NK-92 treated with Interleukin-12 subunit alpha and Interleukin-12 subunit beta, amount 100 ng/mL, for 24 hours (cell line): Measurements from ENCODE around the gene TPRN.

Experiments used
- DNase-seq: peaks from one replicate; lab custom pipeline; 2025; lab: John Stamatoyannopoulos, UW

The TPRN gene

DNA sequence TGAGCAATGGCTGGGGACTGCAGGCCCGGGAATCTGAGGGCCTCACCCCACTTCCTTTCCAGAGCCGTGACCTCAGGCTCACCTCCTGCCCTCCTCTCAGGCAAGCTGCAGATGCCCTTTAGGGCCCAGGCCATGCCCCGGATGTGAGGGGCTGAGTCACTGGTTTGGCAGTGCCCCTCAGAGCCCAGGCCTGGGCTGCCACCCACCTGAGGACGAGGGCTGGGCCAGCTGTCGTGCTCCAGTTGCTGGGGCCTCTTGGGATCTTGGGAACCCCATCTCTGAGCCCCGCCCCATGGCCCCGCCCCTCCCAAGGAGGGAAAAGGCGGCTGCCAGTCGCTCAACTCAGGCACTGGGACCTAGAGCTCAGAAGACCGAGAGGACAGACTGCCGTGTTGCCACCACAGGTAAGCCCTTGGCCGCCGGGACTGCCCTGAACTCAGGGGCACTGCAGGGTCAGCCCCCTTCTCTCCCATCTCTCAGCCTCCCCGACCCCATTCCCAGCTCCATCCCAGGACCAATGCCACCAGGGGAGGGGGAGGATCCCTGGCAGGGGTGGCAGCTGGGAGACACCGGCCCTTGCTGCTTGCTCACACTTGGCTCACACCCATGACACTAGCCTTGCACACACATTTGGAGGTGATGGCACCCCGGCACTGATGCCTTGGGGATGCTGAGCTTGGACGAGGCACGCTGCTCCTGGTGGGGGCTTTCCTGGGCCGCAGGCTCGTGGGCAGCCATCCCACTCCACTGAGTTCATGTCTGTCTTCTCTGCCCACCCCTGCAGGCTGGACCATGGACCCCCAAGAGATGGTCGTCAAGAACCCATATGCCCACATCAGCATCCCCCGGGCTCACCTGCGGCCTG, 24.5 kb upstream of the TPRN start, which contains the start of gene CYSRT1:
TSS of gene CYSRT1 (plus strand) at position 345 of the 865 bp plus-strand sequence. CDS start at position 793, 448 bp downstream.
- no peak for DNase-seq

GRCh38 chr9:137223078-137223970, 22.8 kb upstream of the TPRN start:
- peak; percentile 96 for DNase-seq

GRCh38 chr9:137222190-137223077, 21.9 kb upstream of the TPRN start, which contains the start of gene RNF208:
Gene RNF208, minus strand, starts transcription at chr9:137222240. Its CDS starts 1,028 bp downstream, at chr9:137221212.
- no peak for DNase-seq

- no peak for DNase-seq
These were observed 21.1 kb upstream of the TPRN start for GRCh38 chr9:137221506-137222111.

GRCh38 chr9:137221095-137221505, 20.6 kb upstream of the TPRN start:
- DNase-seq, result no peak

DNA sequence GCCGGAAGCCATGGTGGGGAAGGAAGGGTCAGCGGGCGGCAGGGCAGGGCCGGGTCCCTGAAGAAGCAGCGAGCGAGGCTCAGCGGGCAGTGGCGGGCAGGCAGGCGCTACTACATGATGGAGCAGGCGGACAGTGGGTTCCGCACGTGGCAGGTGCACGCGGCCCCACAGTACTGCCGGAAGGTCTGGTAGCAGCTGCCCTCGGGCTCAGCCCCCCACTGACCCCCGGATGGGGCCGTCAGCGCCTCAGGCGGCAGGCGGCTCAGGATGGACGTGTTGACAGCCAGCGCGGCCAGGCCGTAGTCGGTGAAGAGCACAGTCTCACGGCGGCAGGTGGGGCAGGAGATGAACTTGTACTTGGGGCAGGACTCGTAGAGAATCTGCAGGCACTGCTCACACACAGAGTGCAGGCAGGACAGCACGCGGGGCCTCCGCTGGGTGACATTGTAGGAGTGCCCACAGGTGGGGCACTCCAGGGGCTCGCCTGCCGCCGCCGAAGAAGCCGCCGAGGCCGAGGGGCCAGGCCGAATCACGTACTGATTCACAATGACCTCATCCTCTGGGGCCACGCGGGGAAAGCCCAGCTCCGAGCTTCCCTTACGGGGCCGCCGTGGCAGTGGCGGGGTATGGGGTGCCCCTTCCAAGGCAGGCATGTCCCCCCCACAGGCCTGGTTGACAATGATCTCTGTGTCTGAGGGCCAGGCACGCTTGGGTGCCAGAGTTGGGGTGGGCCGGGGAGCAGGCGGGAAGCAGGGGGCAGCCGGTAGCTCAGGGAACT, 20.0 kb upstream of the TPRN start:
- no peak for DNase-seq

DNA sequence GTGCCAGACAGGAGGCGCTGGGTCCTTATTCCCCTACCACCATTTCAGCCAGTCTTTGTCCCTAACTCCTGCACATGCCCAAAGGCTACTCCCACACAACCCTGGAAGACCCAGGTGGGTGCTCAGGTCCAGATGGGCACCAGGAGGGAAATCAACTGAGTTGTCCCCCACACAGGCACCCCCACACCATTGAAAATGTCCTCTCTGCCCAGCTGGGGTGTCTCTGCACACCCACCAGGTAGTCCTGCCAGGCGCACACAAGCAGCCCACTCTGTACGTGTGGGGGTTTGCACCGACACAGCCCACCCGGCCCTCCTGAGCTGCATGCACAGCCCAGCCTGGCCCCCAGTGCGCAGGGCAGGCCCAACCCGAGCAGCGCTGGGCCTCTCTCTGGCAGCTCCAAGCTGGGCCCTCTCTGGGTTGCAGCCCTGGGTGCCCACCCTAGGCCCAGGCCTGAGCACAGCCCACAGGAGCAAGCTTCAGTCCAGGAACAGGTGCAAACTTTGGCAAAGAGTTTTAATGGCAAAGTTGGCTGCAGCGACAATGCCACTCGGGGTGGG, 19.3 kb upstream of the TPRN start:
- DNase-seq, result no peak

DNA sequence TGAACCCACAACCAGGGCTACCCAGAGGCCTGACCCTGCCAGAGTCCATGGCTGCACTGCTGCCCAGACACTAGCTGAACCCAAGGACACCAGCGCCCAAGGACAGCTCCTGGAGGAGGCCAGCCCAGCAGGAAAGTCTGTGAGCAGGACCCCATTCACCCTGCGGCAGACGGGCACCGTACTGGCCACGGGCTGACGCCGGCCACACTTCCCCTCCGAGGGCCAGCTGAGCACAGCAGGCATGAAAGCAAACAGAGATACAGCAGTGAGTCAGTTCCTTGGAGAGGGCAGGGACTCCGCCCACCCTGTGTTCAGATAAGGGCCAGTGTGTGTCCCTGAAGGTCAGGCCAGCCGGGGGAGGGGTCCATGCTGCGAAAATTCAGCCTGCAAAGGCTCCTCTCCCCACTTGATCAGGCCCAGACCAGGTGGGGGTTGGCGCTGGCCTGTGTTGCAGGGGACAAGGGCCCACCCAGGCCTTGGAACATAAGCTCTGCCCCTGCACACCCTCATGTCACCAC, 18.3 kb upstream of the TPRN start:
- no peak for DNase-seq

DNA sequence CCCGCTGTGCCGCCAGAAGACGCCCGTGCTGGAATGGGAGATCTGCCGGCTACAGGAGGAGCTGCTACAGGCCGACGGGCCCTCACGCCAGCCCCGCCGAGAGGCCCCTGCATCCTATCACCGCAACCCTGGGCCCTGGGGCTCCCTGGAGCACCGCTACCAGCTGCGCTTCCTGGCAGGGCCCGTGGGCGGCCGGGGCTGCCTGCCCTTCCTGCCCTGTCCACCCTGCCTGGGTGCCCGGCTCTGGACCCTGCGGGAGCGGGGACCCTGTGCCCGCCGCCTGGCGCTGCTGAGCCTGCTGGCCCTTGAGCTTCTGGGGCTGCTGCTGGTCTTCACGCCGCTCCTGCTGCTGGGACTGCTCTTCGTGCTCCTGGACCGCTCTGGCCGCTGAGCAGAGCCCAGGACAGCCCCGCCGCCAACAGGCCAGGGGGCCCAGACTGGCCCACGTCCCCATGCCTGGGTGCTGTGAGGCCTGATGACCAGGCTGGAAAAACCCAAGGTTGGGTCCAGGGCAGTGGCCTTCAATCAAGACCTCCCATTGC, 17.7 kb upstream of the TPRN start:
- DNase-seq, result no peak

DNA sequence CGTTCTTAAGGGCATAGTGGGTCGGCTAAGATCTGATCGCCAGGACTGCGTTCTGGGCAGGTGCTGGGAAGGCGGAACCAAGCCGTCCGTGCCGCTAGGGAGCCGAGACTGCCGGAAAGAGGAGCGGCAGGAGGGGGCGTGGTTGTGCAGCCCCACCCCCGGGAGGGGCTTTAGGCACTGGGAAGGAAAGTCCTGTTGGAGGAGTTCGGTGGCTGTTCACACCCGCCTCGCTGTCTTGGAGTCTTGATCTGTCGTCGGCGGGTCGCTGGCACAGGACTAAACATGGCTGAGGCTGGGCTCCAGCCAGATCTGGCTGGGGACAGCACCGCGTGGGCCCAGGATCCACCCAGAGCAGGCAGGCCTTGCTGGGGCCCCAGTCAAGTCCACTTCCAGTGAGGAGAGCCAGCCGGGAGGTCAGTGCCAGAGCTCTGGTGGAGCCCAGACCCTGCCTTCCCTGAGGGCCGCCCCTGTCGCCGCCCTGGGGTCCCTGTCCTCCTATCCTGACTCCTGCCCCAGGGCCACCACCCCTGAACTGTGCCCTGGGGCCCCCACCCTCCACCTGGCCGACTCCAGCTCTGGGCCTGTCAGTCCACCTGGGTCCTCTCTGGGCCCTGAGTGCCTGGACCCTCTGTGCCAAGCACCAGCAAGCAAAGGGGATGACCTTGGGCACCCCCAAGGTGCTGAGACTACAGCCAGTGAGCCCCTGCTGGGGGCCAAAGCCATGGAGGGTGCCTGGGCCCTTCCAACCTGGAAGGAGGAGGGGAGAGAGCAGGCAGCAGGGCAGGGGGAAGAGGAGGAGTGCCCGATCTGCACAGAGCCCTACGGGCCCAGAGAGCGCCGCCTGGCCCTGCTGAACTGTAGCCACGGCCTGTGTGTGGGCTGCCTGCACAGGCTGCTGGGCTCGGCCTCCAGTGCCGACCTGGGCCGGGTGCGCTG, 17.0 kb upstream of the TPRN start:
- DNase-seq, result no peak

DNA sequence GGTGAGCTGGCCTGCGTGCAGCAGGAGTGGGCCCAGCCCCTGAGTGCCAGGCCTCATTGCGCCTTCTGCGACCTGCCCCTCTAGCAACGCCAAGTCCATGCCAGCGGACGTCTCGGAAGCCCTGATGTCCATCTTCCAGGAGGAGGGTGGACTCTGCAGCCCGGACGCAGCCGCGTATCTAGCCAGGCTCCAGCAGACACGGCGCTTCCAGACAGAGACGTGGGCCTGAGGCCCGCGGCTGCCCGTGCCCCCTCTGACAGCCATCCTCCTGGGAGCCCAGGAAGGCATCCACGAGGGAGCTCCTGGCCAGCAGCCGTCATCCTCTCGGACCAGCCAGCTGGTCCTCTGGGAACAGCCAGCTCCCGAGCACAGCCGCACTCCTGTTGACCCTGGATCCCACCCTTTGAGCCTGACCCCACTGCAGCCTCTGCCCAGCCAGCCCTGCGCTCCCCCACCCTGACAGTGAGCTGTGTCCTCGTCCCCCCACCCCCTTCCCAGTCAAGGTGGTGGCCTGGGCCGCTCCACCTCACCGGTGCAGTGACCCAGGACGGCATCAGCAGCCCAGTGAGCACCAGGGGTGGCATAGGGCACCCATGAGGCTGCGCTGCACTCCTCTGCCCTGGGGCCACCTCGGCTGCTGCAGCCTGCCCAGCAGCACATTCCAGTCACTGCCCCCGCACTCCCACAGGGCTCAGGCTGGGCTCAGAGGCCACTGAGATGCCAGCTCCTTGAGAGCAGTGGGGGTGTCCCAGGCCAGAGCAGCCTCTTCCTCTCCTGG, 15.8 kb upstream of the TPRN start:
- no peak for DNase-seq

- no peak for DNase-seq
These were observed 14.8 kb upstream of the TPRN start for GRCh38 chr9:137215196-137215986.

- DNase-seq, result no peak
These were observed 14.1 kb upstream of the TPRN start for GRCh38 chr9:137214620-137215019.

DNA sequence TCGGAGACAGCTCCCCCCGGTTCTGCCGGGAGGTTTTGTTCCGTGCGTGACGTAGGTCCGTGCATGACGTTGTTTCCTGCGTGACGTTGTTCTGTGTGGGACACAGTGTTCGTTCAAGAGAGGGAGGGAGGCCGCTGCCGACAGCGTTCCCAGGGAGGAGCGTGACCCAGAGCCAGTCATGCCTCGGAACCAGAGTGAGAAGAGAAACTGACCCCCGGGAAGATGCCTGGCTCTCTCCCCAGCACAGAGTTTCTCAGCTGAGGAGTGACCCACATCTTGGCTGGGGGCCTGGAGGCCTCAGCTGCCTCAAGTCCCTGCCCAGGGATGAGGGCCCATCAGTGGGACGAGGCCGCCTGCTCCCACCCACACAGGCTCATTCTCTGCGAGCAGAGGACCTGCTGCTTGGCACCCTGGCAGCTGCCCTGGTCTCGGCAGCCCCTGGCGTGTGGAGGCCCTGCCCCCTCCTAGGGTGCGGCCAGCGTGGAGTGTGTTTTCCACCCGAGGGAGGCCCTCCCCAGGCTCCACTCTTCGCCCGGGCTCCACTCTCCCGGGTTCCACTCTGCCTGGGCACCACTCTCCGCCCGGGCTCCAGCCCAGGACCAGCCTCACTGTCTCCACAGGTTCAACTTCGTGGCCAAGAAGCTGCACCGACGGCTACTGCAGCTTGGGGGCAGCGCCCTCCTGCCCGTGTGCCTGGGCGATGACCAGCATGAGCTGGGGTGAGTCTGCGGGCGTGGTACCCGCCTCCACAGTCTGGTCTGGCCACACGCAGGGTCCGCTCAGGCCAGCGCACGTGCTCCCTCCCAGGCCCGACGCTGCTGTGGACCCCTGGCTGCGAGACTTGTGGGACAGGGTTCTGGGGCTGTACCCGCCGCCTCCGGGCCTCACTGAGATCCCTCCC, 12.9 kb upstream of the TPRN start:
- no peak for DNase-seq

- DNase-seq, result no peak
These were observed 12.0 kb upstream of the TPRN start for GRCh38 chr9:137212520-137212919.

DNA sequence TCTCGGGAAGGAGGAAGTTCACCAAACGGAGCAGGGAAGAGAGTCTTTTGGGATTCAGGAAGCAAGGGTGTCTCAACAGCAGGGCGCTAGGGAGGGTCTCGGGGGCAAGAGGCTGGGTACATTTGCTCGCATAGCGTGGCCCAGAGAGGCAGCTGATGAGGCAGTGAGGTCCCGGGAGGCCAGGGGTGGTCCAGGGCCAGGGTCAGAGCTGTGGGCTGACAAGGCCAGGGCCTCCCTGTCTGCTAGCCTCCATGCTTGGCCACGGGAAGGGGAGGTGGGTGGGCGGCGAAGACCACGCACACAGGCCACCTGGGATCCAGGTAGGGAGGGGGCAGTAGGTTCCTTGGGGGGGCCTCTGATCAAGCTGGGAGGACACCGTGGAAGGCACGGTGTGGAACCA, 11.0 kb upstream of the TPRN start:
- no peak for DNase-seq
